A549 treated with ZK216348 at 1 μM for 4 hours (cell line): ENCODE data around the gene TCF3. TPM values are rescaled to one million over a fixed set of nuclear protein-coding genes. Genes with fewer than 3 reads are reported as not detected.

Experiments
- total RNA-seq: library from RNA; stranded (reverse); fragments of 200-300 nt; extraction: Qiagen RNA extraction; gene quantifications from 5 replicates; pipeline ENCODE4 v1.2.3, GENCODE V29; 2022; ENCODE audit warnings: low read depth

Gene TCF3
- 41.1 to 82.2 TPM (median 74.6 TPM) in 5 replicates for total RNA-seq

GRCh38 chr19:1652471-1653299, at the start of gene TCF3:
Gene TCF3 (minus strand): TSS chr19:1652615. CDS start chr19:1650248, 2,367 bp downstream.

GRCh38 chr19:1605236-1606137, 46.9 kb downstream of the TCF3 start, which contains the start of gene UQCR11:
Gene UQCR11 (minus strand): TSS chr19:1605462. CDS start chr19:1605409, 53 bp downstream.

GRCh38 chr19:1592755-1593500, 59.5 kb downstream of the TCF3 start, which contains the start of gene MBD3:
Gene MBD3 (minus strand): TSS chr19:1592865. CDS start chr19:1592631, 234 bp downstream.

GRCh38 chr19:1568320-1569019, 83.9 kb downstream of the TCF3 start, which contains the start of gene MEX3D:
Gene MEX3D (minus strand): TSS chr19:1568325. CDS start chr19:1568058, 267 bp downstream.

Other genes with a start within 250 kb of the TCF3 start
- gene DAZAP1, start 245.0 kb downstream of the TCF3 start, total RNA-seq: 97.2 to 110 TPM (median 109 TPM) in 5 replicates
- gene RPS15, start 214.2 kb downstream of the TCF3 start, total RNA-seq: 1,281 to 1,998 TPM (median 1,712 TPM) in 5 replicates
- 0.78 to 2.1 TPM (median 1.8 TPM) in 5 replicates for gene APC2, start 202.5 kb downstream of the TCF3 start, total RNA-seq
- gene C19orf25, start 173.4 kb downstream of the TCF3 start, total RNA-seq: 8.1 to 22.8 TPM (median 18.7 TPM) in 5 replicates
- gene PCSK4, start 162.3 kb downstream of the TCF3 start, total RNA-seq: 0.41 to 1.3 TPM (median 1.1 TPM) in 5 replicates
- gene REEP6, start 161.4 kb downstream of the TCF3 start, total RNA-seq: 2.8 to 5.5 TPM (median 4.6 TPM) in 5 replicates
- 2.0 to 4.1 TPM (median 2.7 TPM) in 5 replicates for gene ADAMTSL5, start 139.6 kb downstream of the TCF3 start, total RNA-seq
- gene PLK5, start 128.5 kb downstream of the TCF3 start, total RNA-seq: not detected in 5 replicates
- 5.3 to 15.2 TPM (median 11.9 TPM) in 5 replicates for gene MEX3D, start 84.3 kb downstream of the TCF3 start, total RNA-seq
- 21.7 to 53.2 TPM (median 50.0 TPM) in 5 replicates for gene MBD3, start 59.8 kb downstream of the TCF3 start, total RNA-seq
- 110 to 173 TPM (median 133 TPM) in 5 replicates for gene UQCR11, start 47.2 kb downstream of the TCF3 start, total RNA-seq
- not detected in 5 replicates for gene ONECUT3, start 100.9 kb upstream of the TCF3 start, total RNA-seq
- gene ATP8B3, start 159.7 kb upstream of the TCF3 start, total RNA-seq: 2.1 to 3.3 TPM (median 2.4 TPM) in 5 replicates
- gene REXO1, start 195.9 kb upstream of the TCF3 start, total RNA-seq: 15.8 to 23.8 TPM (median 20.9 TPM) in 5 replicates
- gene KLF16, start 211.0 kb upstream of the TCF3 start, total RNA-seq: 11.6 to 34.9 TPM (median 29.3 TPM) in 5 replicates
- gene ABHD17A, start 232.9 kb upstream of the TCF3 start, total RNA-seq: 12.2 to 41.4 TPM (median 39.7 TPM) in 5 replicates